ENCODE results near the gene TOR4A. TPM values are rescaled to one million over a fixed set of nuclear protein-coding genes. Genes with fewer than 3 reads are reported as not detected.

Gene TOR4A
- total and polyA plus RNA-seq, 4 donors = 2.6 to 14.0 (median 8.2) TPM

- no peaks in the 10 kb centered on the region for H3K4me1 ChIP-seq (ENCODE audit: control insufficient read depth in 1 of 2, insufficient read depth in 2 of 2, low read length in 2 of 2)
- no peak overlapping the region for H3K4me3 ChIP-seq (ENCODE audit: low read length in 2 of 2)
- H3K27ac ChIP-seq (ENCODE audit: low read depth in 1 of 2, low read length in 2 of 2) = no peak overlapping the region
- H3K27me3 ChIP-seq (ENCODE audit: control insufficient read depth in 1 of 2, insufficient read depth in 2 of 2, low read length in 1 of 2) = no peaks in the 10 kb centered on the region
- DNase-seq (no peak), ATAC-seq (ENCODE audit: low FRiP score) (no peak)
- 81 to 86% methylated on average over 20 to 22 of the region's 22 CpGs for WGBS, 2 donors
- intact Hi-C loops (cut with DNase I) = no loop called here
- no peaks in the 10 kb centered on the region for H3K9me3 ChIP-seq (ENCODE audit: control insufficient read depth, low read length)
- H3K36me3 ChIP-seq (ENCODE audit: control insufficient read depth in 1 of 2, insufficient read depth in 2 of 2, low read length in 1 of 2) = no peaks in the 10 kb centered on the region
Observed at GRCh38 chr9:137251490-137252268, 25.8 kb upstream of the TOR4A start.

DNA sequence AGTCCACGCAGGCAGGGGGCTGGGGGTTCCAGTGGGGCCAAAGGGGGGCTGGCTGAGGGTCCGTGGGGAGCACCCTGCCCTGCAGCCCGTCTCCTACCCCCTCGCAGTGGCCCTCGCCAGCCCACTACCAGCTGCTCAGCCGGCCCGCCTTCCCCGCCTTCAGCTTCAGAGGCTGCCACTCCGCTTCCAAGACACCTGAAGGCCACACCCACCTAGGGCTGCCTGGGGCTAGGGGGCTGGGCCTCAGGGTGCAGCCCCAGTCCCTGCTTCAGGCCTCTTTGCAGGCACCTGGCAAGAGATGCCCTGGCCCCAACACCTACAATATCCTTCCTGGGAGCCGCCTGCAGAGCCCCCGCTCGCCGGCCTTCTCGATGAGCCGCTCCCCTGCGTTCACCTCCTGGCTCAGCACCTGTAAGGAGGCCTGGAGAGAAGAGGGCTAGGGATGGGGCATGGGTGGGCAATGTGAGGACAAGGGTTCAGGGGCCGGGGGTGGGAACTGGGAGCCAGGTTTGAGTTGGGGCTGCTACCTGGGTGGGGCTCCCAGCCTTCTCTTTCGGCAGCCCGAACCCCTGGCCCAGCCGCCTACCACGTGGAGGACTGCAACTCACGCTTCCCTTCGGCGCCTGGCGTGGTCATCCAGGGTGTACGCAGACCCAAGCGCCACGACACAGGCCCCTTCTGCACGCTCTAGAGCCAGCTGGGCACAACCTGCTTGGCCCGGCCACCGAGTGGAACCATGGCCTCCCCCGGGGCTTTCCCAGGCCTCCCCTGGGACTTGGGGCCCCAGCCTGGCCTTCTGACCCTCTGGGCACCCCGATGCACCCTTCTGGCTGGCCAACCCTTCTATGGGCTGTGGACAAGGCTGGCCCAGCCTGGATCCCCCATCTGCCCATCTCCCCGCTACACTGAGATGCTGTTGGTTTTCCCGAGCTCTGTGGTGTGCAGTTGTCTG, 24.7 kb upstream of the TOR4A start:
- DNase-seq (no peak), ATAC-seq (ENCODE audit: low FRiP score) (no peak)
- Histone ChIP-seq H3K27me3 (ENCODE audit: control insufficient read depth in 1 of 2, insufficient read depth in 2 of 2, low read length in 1 of 2) (no peaks in the 10 kb centered on the region), H3K9me3 (ENCODE audit: control insufficient read depth, low read length) (no peaks in the 10 kb centered on the region), H3K4me3 (ENCODE audit: low read length in 2 of 2) (no peak overlapping the region), H3K36me3 (ENCODE audit: control insufficient read depth in 1 of 2, insufficient read depth in 2 of 2, low read length in 1 of 2) (no peaks in the 10 kb centered on the region), H3K4me1 (ENCODE audit: control insufficient read depth in 1 of 2, insufficient read depth in 2 of 2, low read length in 2 of 2) (no peaks in the 10 kb centered on the region), H3K27ac (ENCODE audit: low read depth in 1 of 2, low read length in 2 of 2) (no peak overlapping the region)
- WGBS, 2 donors = 93% methylated on average over 29 to 35 of the region's 35 CpGs
- intact Hi-C loops (cut with DNase I) = no loop called here

GRCh38 chr9:137253717-137254623, 23.6 kb upstream of the TOR4A start:
- H3K4me3 ChIP-seq (ENCODE audit: low read length in 2 of 2) = peak overlapping the region; percentile 20 to 49
- no peak for ATAC-seq (ENCODE audit: low FRiP score)
- WGBS, 2 donors = 56 to 57% methylated on average over 21 of the region's 21 CpGs
- DNase-seq = no peak
- no peaks in the 10 kb centered on the region for H3K36me3 ChIP-seq (ENCODE audit: control insufficient read depth in 1 of 2, insufficient read depth in 2 of 2, low read length in 1 of 2)
- intact Hi-C loops (cut with DNase I) = loop anchor here in 1 of 2 donors (2.0 kb wide), 1 partner anchor 13 kb away; the partner anchor contains the start of gene TUBB4B
- no peak overlapping the region for H3K27ac ChIP-seq (ENCODE audit: low read depth in 1 of 2, low read length in 2 of 2)
- no peaks in the 10 kb centered on the region for H3K9me3 ChIP-seq (ENCODE audit: control insufficient read depth, low read length)
- no peaks in the 10 kb centered on the region for H3K27me3 ChIP-seq (ENCODE audit: control insufficient read depth in 1 of 2, insufficient read depth in 2 of 2, low read length in 1 of 2)
- no peaks in the 10 kb centered on the region for H3K4me1 ChIP-seq (ENCODE audit: control insufficient read depth in 1 of 2, insufficient read depth in 2 of 2, low read length in 2 of 2)

GRCh38 chr9:137254624-137255447, 22.7 kb upstream of the TOR4A start, which contains the start of gene NELFB:
Gene NELFB, plus strand, starts transcription at chr9:137255327.
- Histone ChIP-seq H3K4me1 (ENCODE audit: control insufficient read depth in 1 of 2, insufficient read depth in 2 of 2, low read length in 2 of 2) (no peaks in the 10 kb centered on the region), H3K27ac (ENCODE audit: low read depth in 1 of 2, low read length in 2 of 2) (peak within 1 kb of the TSS in 1 of 2 donors; percentile 10), H3K4me3 (ENCODE audit: low read length in 2 of 2) (peak within 1 kb of the TSS; percentile 87 to 89), H3K27me3 (ENCODE audit: control insufficient read depth in 1 of 2, insufficient read depth in 2 of 2, low read length in 1 of 2) (no peaks in the 10 kb centered on the region), H3K9me3 (ENCODE audit: control insufficient read depth, low read length) (no peaks in the 10 kb centered on the region), H3K36me3 (ENCODE audit: control insufficient read depth in 1 of 2, insufficient read depth in 2 of 2, low read length in 1 of 2) (no peaks in the 10 kb centered on the region)
- intact Hi-C loops (cut with DNase I) = loop anchor here in 1 of 2 donors (2.0 kb wide), 1 partner anchor 14 kb away; the partner anchor contains the start of gene TUBB4B
- peak; percentile 90 for ATAC-seq (ENCODE audit: low FRiP score)
- 1% methylated on average over 56 to 105 of the region's 105 CpGs for WGBS, 2 donors
- DNase-seq = peak; percentile 95 to 99

- no peaks in the 10 kb centered on the region for H3K36me3 ChIP-seq (ENCODE audit: control insufficient read depth in 1 of 2, insufficient read depth in 2 of 2, low read length in 1 of 2)
- peak overlapping the region in 1 of 2 donors; percentile 10 for H3K27ac ChIP-seq (ENCODE audit: low read depth in 1 of 2, low read length in 2 of 2)
- peak overlapping the region; percentile 87 to 89 for H3K4me3 ChIP-seq (ENCODE audit: low read length in 2 of 2)
- intact Hi-C loops (cut with DNase I) = loop anchor here in 1 of 2 donors (2.0 kb wide), 1 partner anchor 15 kb away; the partner anchor contains the start of gene TUBB4B
- peak; percentile 19 for ATAC-seq (ENCODE audit: low FRiP score)
- H3K27me3 ChIP-seq (ENCODE audit: control insufficient read depth in 1 of 2, insufficient read depth in 2 of 2, low read length in 1 of 2) = no peaks in the 10 kb centered on the region
- no peaks in the 10 kb centered on the region for H3K4me1 ChIP-seq (ENCODE audit: control insufficient read depth in 1 of 2, insufficient read depth in 2 of 2, low read length in 2 of 2)
- H3K9me3 ChIP-seq (ENCODE audit: control insufficient read depth, low read length) = no peaks in the 10 kb centered on the region
- peak in 1 of 2 donors; percentile 86 for DNase-seq
- WGBS, 2 donors = 2 to 4% methylated on average over 41 to 51 of the region's 51 CpGs
Observed at GRCh38 chr9:137255448-137256114, 21.9 kb upstream of the TOR4A start.

GRCh38 chr9:137256362-137256761, 21.2 kb upstream of the TOR4A start:
- H3K27ac ChIP-seq (ENCODE audit: low read depth in 1 of 2, low read length in 2 of 2) = no peak overlapping the region
- no peaks in the 10 kb centered on the region for H3K4me1 ChIP-seq (ENCODE audit: control insufficient read depth in 1 of 2, insufficient read depth in 2 of 2, low read length in 2 of 2)
- no peaks in the 10 kb centered on the region for H3K36me3 ChIP-seq (ENCODE audit: control insufficient read depth in 1 of 2, insufficient read depth in 2 of 2, low read length in 1 of 2)
- DNase-seq (no peak), ATAC-seq (ENCODE audit: low FRiP score) (no peak)
- H3K4me3 ChIP-seq (ENCODE audit: low read length in 2 of 2) = no peak overlapping the region
- WGBS, 2 donors = 82 to 87% methylated on average over 15 of the region's 15 CpGs
- H3K9me3 ChIP-seq (ENCODE audit: control insufficient read depth, low read length) = no peaks in the 10 kb centered on the region
- no peaks in the 10 kb centered on the region for H3K27me3 ChIP-seq (ENCODE audit: control insufficient read depth in 1 of 2, insufficient read depth in 2 of 2, low read length in 1 of 2)
- intact Hi-C loops (cut with DNase I) = no loop called here

DNA sequence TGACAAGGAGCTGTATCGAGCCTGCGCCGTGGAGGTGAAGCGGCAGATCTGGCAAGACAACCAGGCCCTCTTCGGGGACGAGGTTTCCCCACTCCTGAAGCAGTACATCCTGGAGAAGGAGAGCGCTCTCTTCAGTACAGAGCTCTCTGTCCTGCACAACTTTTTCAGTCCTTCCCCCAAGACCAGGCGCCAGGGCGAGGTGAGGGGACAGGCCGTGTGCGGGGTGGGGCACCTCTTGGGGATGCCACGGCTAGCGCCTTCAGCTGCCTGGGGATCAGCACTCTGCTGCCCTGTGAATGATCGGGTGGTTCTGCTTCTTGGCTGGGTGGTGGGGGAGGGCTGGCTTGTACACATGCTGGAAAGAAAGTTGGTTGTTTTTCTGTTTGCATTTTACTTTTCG, 20.7 kb upstream of the TOR4A start:
- Histone ChIP-seq H3K27ac (ENCODE audit: low read depth in 1 of 2, low read length in 2 of 2) (no peak overlapping the region), H3K36me3 (ENCODE audit: control insufficient read depth in 1 of 2, insufficient read depth in 2 of 2, low read length in 1 of 2) (no peaks in the 10 kb centered on the region), H3K4me1 (ENCODE audit: control insufficient read depth in 1 of 2, insufficient read depth in 2 of 2, low read length in 2 of 2) (no peaks in the 10 kb centered on the region), H3K4me3 (ENCODE audit: low read length in 2 of 2) (no peak overlapping the region), H3K9me3 (ENCODE audit: control insufficient read depth, low read length) (no peaks in the 10 kb centered on the region), H3K27me3 (ENCODE audit: control insufficient read depth in 1 of 2, insufficient read depth in 2 of 2, low read length in 1 of 2) (no peaks in the 10 kb centered on the region)
- intact Hi-C loops (cut with DNase I) = no loop called here
- 92 to 93% methylated on average over 15 of the region's 15 CpGs for WGBS, 2 donors
- DNase-seq = no peak
- no peak for ATAC-seq (ENCODE audit: low FRiP score)
